IMR-90 (cell line): ENCODE results near the gene HCN3. TPM values are rescaled to one million over a fixed set of nuclear protein-coding genes. Genes with fewer than 3 reads are reported as not detected.

Experiments used
- ATAC-seq: fragments of 200-7000 bp; cut with Tn5 transposase; 2 replicates; pipeline ENCODE4 v1.9.1; 2020; ENCODE audit warnings: low read depth, mild to moderate bottlenecking, moderate library complexity
- BruUV-seq: library from RNA; stranded (reverse); fragments of 400-500 nt; replicated peaks from 2 replicates; lab custom pipeline; 2021; lab: Mats Ljungman, UMichigan
- CTCF ChIA-PET: fragments of 300-600 bp; formaldehyde crosslinking; extraction: SDS; loops from one replicate; lab custom pipeline; 2021; ENCODE audit warnings: antibody characterized with exemption; lab: Yijun Ruan, JAX
- POLR2A ChIA-PET: fragments of 300-600 bp; sonication (Branson Sonifier 250); formaldehyde crosslinking; loops from one replicate; lab custom pipeline; 2022; ENCODE audit warnings: antibody characterized with exemption; ENCODE audit not compliant: unreplicated experiment; lab: Charles Lee
- DNase-seq: peaks from one replicate; pipeline ENCODE4 v3.0.0; 2013
- H2AFZ ChIP-seq: replicated peaks from 2 replicates; pipeline ENCODE3; 2013; ENCODE audit warnings: low read length, mild to moderate bottlenecking; ENCODE audit not compliant: poor library complexity
- H2AK5ac ChIP-seq: 2 replicates; pipeline ENCODE4 v1.6.1; 2013; ENCODE audit warnings: low read depth, low read length, inconsistent platforms
- H2AK9ac ChIP-seq: replicated peaks from 2 replicates; pipeline ENCODE3; 2013; ENCODE audit warnings: mild to moderate bottlenecking, low read depth, low read length, moderate library complexity; ENCODE audit not compliant: poor library complexity
- H2BK120ac ChIP-seq: 2 replicates; pipeline ENCODE4 v1.6.1; 2013; ENCODE audit warnings: low read depth, low read length, inconsistent platforms
- H2BK15ac ChIP-seq: 3 replicates; pipeline ENCODE4 v1.6.1; 2013; ENCODE audit warnings: low read depth, low read length, inconsistent platforms
- H2BK20ac ChIP-seq: 2 replicates; pipeline ENCODE4 v1.6.1; 2013; ENCODE audit warnings: low read depth, mild to moderate bottlenecking, inconsistent platforms, low read length, moderate library complexity
- H2BK5ac ChIP-seq: 2 replicates; pipeline ENCODE4 v1.6.1; 2013; ENCODE audit warnings: mild to moderate bottlenecking, low read depth, low read length, inconsistent platforms; ENCODE audit not compliant: poor library complexity, severe bottlenecking
- H3K14ac ChIP-seq: replicated peaks from 2 replicates; pipeline ENCODE4 v1.6.1; 2013; ENCODE audit warnings: low read depth, low read length, inconsistent platforms
- H3K18ac ChIP-seq: 2 replicates; pipeline ENCODE4 v1.6.1; 2013; ENCODE audit warnings: low read depth, low read length, control low read depth
- H3K23ac ChIP-seq: 2 replicates; pipeline ENCODE4 v1.6.1; 2013; ENCODE audit warnings: low read depth, low read length, inconsistent platforms
- H3K27ac ChIP-seq: 2 replicates; pipeline ENCODE4 v1.5.1; 2013; ENCODE audit warnings: mild to moderate bottlenecking, control low read depth, low read length; ENCODE audit not compliant: insufficient read depth
- H3K27me3 ChIP-seq: 2 replicates; pipeline ENCODE4 v1.6.1; 2013; ENCODE audit warnings: low read length; ENCODE audit not compliant: control insufficient read depth, insufficient read depth
- H3K36me3 ChIP-seq: 2 replicates; pipeline ENCODE4 v1.6.1; 2013; ENCODE audit warnings: low read length, mixed read lengths; ENCODE audit not compliant: control insufficient read depth, insufficient read depth
- H3K4ac ChIP-seq: 2 replicates; pipeline ENCODE4 v1.6.1; 2013; ENCODE audit warnings: low read depth, low read length, inconsistent platforms
- H3K4me1 ChIP-seq: 2 replicates; pipeline ENCODE4 v1.6.1; 2013; ENCODE audit warnings: low read length, mixed read lengths; ENCODE audit not compliant: control insufficient read depth, insufficient read depth
- H3K4me2 ChIP-seq: 2 replicates; pipeline ENCODE4 v1.6.1; 2013; ENCODE audit warnings: low read depth, mild to moderate bottlenecking, control low read depth, low read length, moderate library complexity
- H3K4me3 ChIP-seq: 2 replicates; pipeline ENCODE4 v1.5.1; 2013; ENCODE audit warnings: low read depth, mild to moderate bottlenecking, control low read depth, low read length, moderate library complexity; ENCODE audit not compliant: insufficient read depth
- H3K56ac ChIP-seq: 2 replicates; pipeline ENCODE4 v1.6.1; 2013; ENCODE audit warnings: low read length, inconsistent platforms; ENCODE audit not compliant: insufficient read depth; ENCODE audit errors: extremely low read depth
- H3K79me1 ChIP-seq, 2 experiments: 2 replicates each; pipeline ENCODE4 v1.6.1; 2013; ENCODE audit warnings: low read length in 2 of 2, inconsistent platforms in 1 of 2, low read depth in 1 of 2
- H3K9ac ChIP-seq: 2 replicates; pipeline ENCODE4 v1.6.1; 2013; ENCODE audit warnings: low read depth, low read length, control low read depth
- H3K9me1 ChIP-seq: 2 replicates; pipeline ENCODE4 v1.6.1; 2013; ENCODE audit warnings: low read length, inconsistent platforms; ENCODE audit not compliant: insufficient read depth
- H3K9me3 ChIP-seq: 2 replicates; pipeline ENCODE4 v1.6.1; 2013; ENCODE audit warnings: low read length; ENCODE audit not compliant: control insufficient read depth, insufficient read depth
- H4K20me1 ChIP-seq: 2 replicates; pipeline ENCODE4 v1.6.1; 2013; ENCODE audit warnings: low read length, inconsistent platforms; ENCODE audit not compliant: insufficient read depth
- H4K5ac ChIP-seq: 2 replicates; pipeline ENCODE4 v1.6.1; 2013; ENCODE audit warnings: mild to moderate bottlenecking, low read depth, low read length, control low read depth
- H4K8ac ChIP-seq, 2 experiments: 2 replicates each; pipeline ENCODE4 v1.6.1; 2013; ENCODE audit warnings: low read depth in 2 of 2, low read length in 2 of 2, control low read depth in 1 of 2, inconsistent platforms in 1 of 2
- H4K91ac ChIP-seq: 2 replicates; pipeline ENCODE4 v1.6.1; 2013; ENCODE audit warnings: low read depth, low read length, inconsistent platforms; ENCODE audit not compliant: insufficient read depth
- BHLHE40 ChIP-seq: fragments of 150-350 bp; IDR thresholded peaks from 2 replicates; pipeline ENCODE4 v1.6.1; 2016; ENCODE audit warnings: mild to moderate bottlenecking, low read depth, low read length
- CEBPB ChIP-seq: IDR thresholded peaks from 2 replicates; pipeline ENCODE4 v1.6.1; 2012; ENCODE audit warnings: low read depth, low read length, improper control_type of control experiment
- CHD1 ChIP-seq: IDR thresholded peaks from 2 replicates; pipeline ENCODE4 v1.6.1; 2012; ENCODE audit warnings: low read depth, low read length, improper control_type of control experiment
- CTCF ChIP-seq: conservative IDR thresholded peaks from 2 replicates; pipeline ENCODE4 v1.5.1; 2012; ENCODE audit warnings: mild to moderate bottlenecking, low read depth, low read length, improper control_type of control experiment
- ELK1 ChIP-seq: fragments of 150-350 bp; IDR thresholded peaks from 2 replicates; pipeline ENCODE4 v1.6.1; 2016; ENCODE audit warnings: low read depth, mild to moderate bottlenecking, low read length, moderate library complexity, borderline replicate concordance
- FOS ChIP-seq: fragments of 150-350 bp; IDR thresholded peaks from 2 replicates; pipeline ENCODE4 v1.6.1; 2016; ENCODE audit warnings: low read depth, low read length
- MXI1 ChIP-seq: IDR thresholded peaks from 2 replicates; pipeline ENCODE4 v1.6.1; 2012; ENCODE audit warnings: low read depth, mild to moderate bottlenecking, low read length, moderate library complexity, borderline replicate concordance
- NFE2L2 ChIP-seq: fragments of 150-350 bp; IDR thresholded peaks from 2 replicates; pipeline ENCODE4 v1.6.1; 2016; ENCODE audit warnings: low read depth, mild to moderate bottlenecking, low read length
- POLR2A ChIP-seq: IDR thresholded peaks from 2 replicates; pipeline ENCODE4 v1.6.1; 2012; ENCODE audit warnings: mild to moderate bottlenecking, low read depth, low read length
- RAD21 ChIP-seq: IDR thresholded peaks from 2 replicates; pipeline ENCODE4 v1.6.1; 2012; ENCODE audit warnings: low read length, improper control_type of control experiment
- RCOR1 ChIP-seq: IDR thresholded peaks from 2 replicates; pipeline ENCODE4 v1.6.1; 2012; ENCODE audit warnings: mild to moderate bottlenecking, low read length, improper control_type of control experiment; ENCODE audit not compliant: insufficient replicate concordance
- RFX5 ChIP-seq: IDR thresholded peaks from 2 replicates; pipeline ENCODE4 v1.8.0; 2012; ENCODE audit warnings: low read depth, mild to moderate bottlenecking, low read length, moderate library complexity
- SMC3 ChIP-seq: fragments of 150-350 bp; IDR thresholded peaks from 2 replicates; pipeline ENCODE4 v1.6.1; 2016; ENCODE audit warnings: low read depth, mild to moderate bottlenecking, antibody characterized with exemption, low read length, moderate library complexity
- USF2 ChIP-seq: fragments of 150-350 bp; IDR thresholded peaks from 2 replicates; pipeline ENCODE4 v1.6.1; 2017; ENCODE audit warnings: mild to moderate bottlenecking, antibody characterized with exemption, low read length, low read depth
- WGBS, 2 experiments: methylation state at CpG; one replicate each; pipeline versions ENCODE4 v1.1.5 to v1.1.7; 2013; ENCODE audit warnings: missing lambda C conversion rate in 2 of 2; ENCODE audit not compliant: insufficient read length in 1 of 2; ENCODE audit errors: extremely low coverage in 2 of 2; 5-methylcytosine and 5-hydroxymethylcytosine counted together
- dilution Hi-C: fragments of 300-500 bp; cut with HindIII; formaldehyde crosslinking; loops from one replicate; pipeline ENCODE4 v1.14.3; 2018; ENCODE audit warnings: low sequenced_read_pairs; ENCODE audit not compliant: unreplicated experiment
- in situ Hi-C: fragments of 300-500 bp; cut with MboI; formaldehyde crosslinking; loops from 3 replicates; pipeline ENCODE4 v1.14.3; 2019; ENCODE audit warnings: low sequenced_read_pairs, inconsistent platforms, mixed read lengths
- intact Hi-C: fragments of 100-400 bp; cut with micrococcal nuclease; formaldehyde crosslinking; loops from 2 replicates; pipeline ENCODE4 v1.10.0; 2022
- polyA plus RNA-seq, 3 experiments: library from polyadenylated mRNA; depleted of rRNA; stranded (reverse); fragments of >200 nt; gene quantifications; 2 replicates each; pipeline ENCODE4 v1.2.3, GENCODE V29; 2012; ENCODE audit warnings: low replicate concordance in 1 of 3
- total RNA-seq: library from RNA; depleted of rRNA; stranded (reverse); fragments of >200 nt; gene quantifications from 2 replicates; pipeline ENCODE4 v1.2.3, GENCODE V29; 2012

HCN3 gene
- total and polyA plus RNA-seq, 2 of the 4 experiments (the other 2 are of a cell fraction), result 0.36 to 2.7 TPM

GRCh38 chr1:155307247-155307740 lies 30.0 kb downstream of the HCN3 start:
- Histone ChIP-seq H3K56ac (no peak overlapping the region), H3K9ac (no peak overlapping the region; the same call in 1 of the 2 replicates), H3K4ac (peak overlapping the region; percentile 33; the same call in 1 of the 2 replicates), H2AFZ (no peak overlapping the region), H3K18ac (no peak overlapping the region), H3K4me3 (no peak overlapping the region), H2AK5ac (no peak overlapping the region), H3K79me1 (peaks cover 14 to 32% of the 10 kb centered on the region in 2 experiments), H3K9me3 (no peaks in the 10 kb centered on the region), H4K8ac (peak overlapping the region; percentile 62 to 89; a peak in 3 of 4 replicates), H2AK9ac (no peak overlapping the region), H2BK120ac (no peak overlapping the region), H2BK15ac (no peak overlapping the region), H2BK5ac (no peak overlapping the region), H4K5ac (no peak overlapping the region), H3K27ac (no peak overlapping the region), H3K36me3 (peaks cover 3% of the 10 kb centered on the region), H3K9me1 (peaks cover 7% of the 10 kb centered on the region; the same call in 1 of the 2 replicates), H3K23ac (no peak overlapping the region), H3K14ac (no peak overlapping the region), H4K20me1 (no peaks in the 10 kb centered on the region), H3K4me1 (peaks cover 4% of the 10 kb centered on the region), H3K4me2 (no peak overlapping the region), H2BK20ac (no peak overlapping the region), H4K91ac (no peak overlapping the region), H3K27me3 (no peaks in the 10 kb centered on the region)
- BruUV-seq, result no TSS peak
- TF ChIP-seq SMC3 (peak; percentile 27; the same call in 1 of the 2 replicates), CTCF (peak; percentile 50), BHLHE40 (no peak), RCOR1 (no peak), RFX5 (no peak), RAD21 (peak; percentile 47), USF2 (no peak), MXI1 (no peak), NFE2L2 (no peak), ELK1 (no peak), CHD1 (no peak), CEBPB (peak; percentile 59; the same call in 1 of the 2 replicates), FOS (no peak), POLR2A (no peak)
- ATAC-seq, result no peak
- WGBS, 2 experiments, result no CpG with 5 or more reads among the region's 6 CpGs
- POLR2A ChIA-PET, result no interaction called here
- peak; percentile 61 for DNase-seq
- CTCF ChIA-PET, result interaction anchor here (0.6 to 1.3 kb wide), 3 partner anchors 9 to 66 kb away, joined by 3 to 4 read pairs (median 4); no protein-coding TSS in a partner anchor
- intact Hi-C loops (loop anchor here (5.0 kb wide), 1 partner anchor 45 kb away; the partner anchor contains the start of gene SCAMP3), dilution Hi-C loops (no loop called here), in situ Hi-C loops (no loop called here)
